A549 (cell line): ENCODE measurements around the gene POMT2. TPM values are rescaled to one million over a fixed set of nuclear protein-coding genes. Genes with fewer than 3 reads are reported as not detected.
"Not testable (repeated sequence)": the region's sequence is repeated elsewhere in the genome, so short reads cannot be mapped to it uniquely, and the experiment has no call there.

Source experiments
- ATAC-seq, 2 experiments: fragments of 200-7000 bp in 1 of 2; fragments of >200 bp in 1 of 2; cut with Nextera tagmentation in 1 of 2; cut with Tn5 transposase in 1 of 2; 3 replicates each; pipeline versions ENCODE4 v1.8.0 to v1.9.1; 2018 to 2020; ENCODE audit warnings: mild to moderate bottlenecking in 1 of 2, moderate library complexity in 1 of 2
- CTCF ChIA-PET: fragments of 300-600 bp; sonication (Branson Sonifier 250); formaldehyde crosslinking; extraction: SDS; loops from one replicate; lab custom pipeline; 2021; ENCODE audit warnings: antibody characterized with exemption, inconsistent platforms; lab: Yijun Ruan, JAX
- POLR2A ChIA-PET: fragments of 350-600 bp; formaldehyde crosslinking; extraction: SDS; loops from one replicate; lab custom pipeline; 2021; ENCODE audit warnings: antibody characterized with exemption, inconsistent platforms; lab: Yijun Ruan, JAX
- DNase-seq, 2 experiments: peaks; one replicate each; pipeline versions ENCODE4 v3.0.0 to v3.0.0-alpha.2; 2011 to 2016; ENCODE audit warnings: low read depth in 1 of 2, low spot score in 1 of 2
- FAIRE-seq: peaks from 2 replicates; lab custom pipeline; 2011; peaks lifted over from hg19 to GRCh38; lab: Jason Lieb, UNC
- H3K27ac ChIP-seq, 2 experiments: fragments of >200 bp; sonication (Bioruptor Twin); formaldehyde crosslinking; 3 replicates each; pipeline ENCODE4 v1.5.1; 2016 to 2017
- H3K4me1 ChIP-seq: fragments of >200 bp; sonication (Bioruptor Twin); formaldehyde crosslinking; 3 replicates; pipeline ENCODE4 v1.6.1; 2016
- H3K4me2 ChIP-seq: fragments of >200 bp; sonication (Bioruptor Twin); formaldehyde crosslinking; 3 replicates; pipeline ENCODE4 v1.6.1; 2016
- H3K4me3 ChIP-seq: fragments of >200 bp; sonication (Bioruptor Twin); formaldehyde crosslinking; 3 replicates; pipeline ENCODE4 v1.5.1; 2016
- H3K9me3 ChIP-seq: fragments of >200 bp; sonication (Bioruptor Twin); formaldehyde crosslinking; 3 replicates; pipeline ENCODE4 v1.6.1; 2016
- BHLHE40 ChIP-seq: IDR thresholded peaks from 2 replicates; pipeline ENCODE4 v1.6.1; 2012; ENCODE audit warnings: low read depth, low read length, inconsistent platforms
- CBX2 ChIP-seq: fragments of 200-600 bp; sonication (generic); IDR thresholded peaks from 2 replicates; pipeline ENCODE4 v1.6.1; 2016; ENCODE audit warnings: low read depth, mild to moderate bottlenecking, borderline replicate concordance
- CBX8 ChIP-seq: fragments of 200-600 bp; sonication (generic); IDR thresholded peaks from 2 replicates; pipeline ENCODE4 v1.6.1; 2016
- CHD4 ChIP-seq: fragments of 200-600 bp; sonication (generic); IDR thresholded peaks from 2 replicates; pipeline ENCODE4 v1.6.1; 2016; ENCODE audit warnings: antibody characterized with exemption, mild to moderate bottlenecking, borderline replicate concordance
- CTCF ChIP-seq: fragments of >200 bp; sonication (Bioruptor Twin); formaldehyde crosslinking; IDR thresholded peaks from 3 replicates; pipeline ENCODE4 v1.5.1; 2016
- EHMT2 ChIP-seq: fragments of 200-600 bp; sonication (generic); IDR thresholded peaks from 2 replicates; pipeline ENCODE4 v1.6.1; 2016; ENCODE audit warnings: antibody characterized with exemption, low read depth, mild to moderate bottlenecking, moderate library complexity
- ESRRA ChIP-seq: fragments of 150-350 bp; IDR thresholded peaks from 2 replicates; pipeline ENCODE4 v1.6.1; 2014; ENCODE audit warnings: mild to moderate bottlenecking, low read length, borderline replicate concordance
- FOSL2 ChIP-seq, 2 experiments: fragments of 450-650 bp in 1 of 2; fragments of >200 bp in 1 of 2; sonication (Bioruptor Twin) in 1 of 2; formaldehyde crosslinking; IDR thresholded peaks; 2 replicates each; pipeline versions ENCODE4 v1.5.0 to v1.6.1; 2016 to 2020; ENCODE audit warnings: mild to moderate bottlenecking in 1 of 2, moderate library complexity in 1 of 2
- FOXS1 ChIP-seq: fragments of 250-450 bp; sonication (Bioruptor Pico); IDR thresholded peaks from 2 replicates; pipeline ENCODE4 v1.5.0; 2020; ENCODE audit warnings: mild to moderate bottlenecking, moderate library complexity
- HDAC2 ChIP-seq: fragments of 200-600 bp; sonication (generic); IDR thresholded peaks from 2 replicates; pipeline ENCODE4 v1.6.1; 2016
- HES2 ChIP-seq: fragments of >200 bp; sonication (Bioruptor Twin); formaldehyde crosslinking; IDR thresholded peaks from 2 replicates; pipeline ENCODE4 v1.6.1; 2016
- HEYL ChIP-seq: fragments of 250-450 bp; sonication (Bioruptor Pico); IDR thresholded peaks from 2 replicates; pipeline ENCODE4 v1.8.0; 2021; ENCODE audit warnings: mild to moderate bottlenecking, moderate library complexity
- HMGXB4 ChIP-seq: fragments of 250-450 bp; sonication (Bioruptor Pico); IDR thresholded peaks from 2 replicates; pipeline ENCODE4 v1.5.0; 2021; ENCODE audit warnings: mild to moderate bottlenecking, moderate library complexity, borderline replicate concordance
- JUN ChIP-seq, 2 experiments: fragments of >200 bp; sonication (Bioruptor Twin); formaldehyde crosslinking; IDR thresholded peaks; 2 replicates in 1 of 2; 3 replicates in 1 of 2; pipeline ENCODE4 v1.6.1; 2016 to 2017
- KDM1A ChIP-seq: fragments of 200-600 bp; sonication (generic); IDR thresholded peaks from 2 replicates; pipeline ENCODE4 v1.6.1; 2016; ENCODE audit warnings: low read depth, mild to moderate bottlenecking
- KDM5A ChIP-seq: fragments of 200-600 bp; sonication (generic); IDR thresholded peaks from 2 replicates; pipeline ENCODE4 v1.6.1; 2016; ENCODE audit warnings: antibody characterized with exemption, mild to moderate bottlenecking
- MAX ChIP-seq: IDR thresholded peaks from 2 replicates; pipeline ENCODE4 v1.6.1; 2012
- MYC ChIP-seq: IDR thresholded peaks from 2 replicates; pipeline ENCODE4 v1.6.1; 2012; ENCODE audit warnings: mild to moderate bottlenecking, inconsistent platforms, low read length, improper control_type of control experiment, borderline replicate concordance
- NR3C1 ChIP-seq: fragments of >200 bp; sonication (Bioruptor Twin); formaldehyde crosslinking; IDR thresholded peaks from 3 replicates; pipeline ENCODE4 v1.6.1; 2017
- PHF8 ChIP-seq: fragments of 200-600 bp; sonication (generic); IDR thresholded peaks from 2 replicates; pipeline ENCODE4 v1.6.1; 2016; ENCODE audit warnings: low read depth, mild to moderate bottlenecking, antibody characterized with exemption, moderate library complexity, borderline replicate concordance
- RAD21 ChIP-seq, 2 experiments: fragments of >200 bp in 1 of 2; sonication (Bioruptor Twin) in 1 of 2; formaldehyde crosslinking in 1 of 2; IDR thresholded peaks in 1 of 2; conservative IDR thresholded peaks in 1 of 2; 2 replicates in 1 of 2; 3 replicates in 1 of 2; pipeline ENCODE4 v1.6.1; 2012 to 2018; ENCODE audit warnings: inconsistent platforms in 1 of 2
- SREBF2 ChIP-seq: fragments of 450-650 bp; IDR thresholded peaks from 2 replicates; pipeline ENCODE4 v1.6.1; 2014; ENCODE audit warnings: mild to moderate bottlenecking, moderate library complexity
- TFCP2L1 ChIP-seq: fragments of 250-450 bp; sonication (Bioruptor Pico); IDR thresholded peaks from 2 replicates; pipeline ENCODE4 v1.5.0; 2021; ENCODE audit warnings: mild to moderate bottlenecking
- TP53 ChIP-seq: fragments of 250-450 bp; sonication (Bioruptor Pico); IDR thresholded peaks from 2 replicates; pipeline ENCODE4 v1.5.0; 2021; ENCODE audit warnings: mild to moderate bottlenecking, moderate library complexity
- ZC3H11A ChIP-seq: fragments of 450-650 bp; IDR thresholded peaks from 2 replicates; pipeline ENCODE4 v1.6.1; 2014; ENCODE audit warnings: antibody characterized with exemption, mild to moderate bottlenecking
- ZFP36 ChIP-seq: fragments of 450-650 bp; IDR thresholded peaks from 2 replicates; pipeline ENCODE4 v1.6.1; 2014; ENCODE audit warnings: borderline replicate concordance; ENCODE audit not compliant: partially characterized antibody
- ZNF302 ChIP-seq: fragments of 250-450 bp; sonication (Bioruptor Pico); IDR thresholded peaks from 2 replicates; pipeline ENCODE4 v1.9.0; 2021; ENCODE audit warnings: inconsistent platforms, mild to moderate bottlenecking, moderate library complexity
- ZSCAN20 ChIP-seq: fragments of 250-450 bp; sonication (Bioruptor Pico); IDR thresholded peaks from 2 replicates; pipeline ENCODE4 v1.8.0; 2022; ENCODE audit warnings: mild to moderate bottlenecking, moderate library complexity
- WGBS: methylation state at CpG from one replicate; pipeline ENCODE4 v1.1.6; 2017; ENCODE audit errors: missing lambda C conversion rate; 5-methylcytosine and 5-hydroxymethylcytosine counted together
- polyA plus RNA-seq, 4 experiments: library from polyadenylated mRNA; depleted of rRNA in 3 of 4; stranded (reverse); fragments of >200 nt; fragmentation: RNase III in 1 of 4; extraction: RNeasy Plus Mini Kit Qiagen cat#74134 plus additional on column Dnase treatment in 1 of 4; gene quantifications; 2 replicates in 3 of 4; 3 replicates in 1 of 4; pipeline ENCODE4 v1.2.3, GENCODE V29; 2011 to 2017

POMT2 gene
- polyA plus RNA-seq, 2 of the 4 experiments (the other 2 are of a cell fraction), result 27.1 to 38.7 TPM

- no peak for ATAC-seq
- CTCF ChIA-PET, result interaction anchor here (0.7 to 10.0 kb wide), 10 partner anchors 9 to 446 kb away, joined by 3 to 116 read pairs (median 4); no protein-coding TSS in a partner anchor
- no peak for DNase-seq
- POLR2A ChIA-PET, result interaction anchor here (0.6 kb wide), 1 partner anchor 14 kb away, joined by 3 read pairs; no protein-coding TSS in a partner anchor
- WGBS, result 84% methylated on average over 5 of the region's 5 CpGs
- Histone ChIP-seq H3K4me3 (peak overlapping the region; percentile 99; the same call in 2 of the 3 replicates), H3K9me3 (no peaks in the 10 kb centered on the region), H3K4me1 (peaks cover 44% of the 10 kb centered on the region), H3K4me2 (peak overlapping the region; percentile 94), H3K27ac (peak overlapping the region in 1 of 2 experiments; percentile 99; a peak in 3 of 6 replicates)
- no peak for FAIRE-seq
- no peak for TF ChIP-seq ZSCAN20 (CRISPR knock-in tag)
- TF ChIP-seq TP53 (CRISPR knock-in tag), result no peak
- no peak for TF ChIP-seq MYC
- no peak for TF ChIP-seq ZC3H11A
- TF ChIP-seq ZFP36, result no peak
- TF ChIP-seq PHF8, result no peak
- TF ChIP-seq CBX2, result no peak
- TF ChIP-seq JUN (IDR thresholded peaks at IDR 0.05), result no peak
- TF ChIP-seq HES2, result no peak
- no peak for TF ChIP-seq EHMT2
- TF ChIP-seq ESRRA, result no peak
- TF ChIP-seq FOSL2 (IDR thresholded peaks at IDR 0.05), result no peak
- no peak for TF ChIP-seq FOSL2 (CRISPR knock-in tag; IDR thresholded peaks at IDR 0.05)
- no peak for TF ChIP-seq KDM1A
- TF ChIP-seq TFCP2L1 (CRISPR knock-in tag), result no peak
- no peak for TF ChIP-seq FOXS1
- no peak for TF ChIP-seq RAD21 (conservative IDR thresholded peaks at IDR 0.05 in 1 of 2, IDR thresholded peaks at IDR 0.05 in 1 of 2)
- no peak for TF ChIP-seq BHLHE40
Observed at GRCh38 chr14:77319422-77319821, 1.3 kb downstream of the POMT2 start.

- WGBS, result 95% methylated on average over 11 of the region's 11 CpGs
- CTCF ChIA-PET, result interaction anchor here (0.7 to 10.0 kb wide), 6 partner anchors 9 to 446 kb away, joined by 3 to 116 read pairs (median 4); no protein-coding TSS in a partner anchor
Observed at GRCh38 chr14:77318756-77319155, 1.9 kb downstream of the POMT2 start.

GRCh38 chr14:77318006-77318553 lies 2.6 kb downstream of the POMT2 start:
- DNase-seq (no peak), FAIRE-seq (no peak), ATAC-seq (no peak)
- ChIA-PET POLR2A (no interaction called here), CTCF (interaction anchor here (1.4 to 11.3 kb wide), 3 partner anchors 18 to 26 kb away, joined by 3 to 622 read pairs (median 116); no protein-coding TSS in a partner anchor)
- WGBS, result 87% methylated on average over 5 of the region's 5 CpGs
- Histone ChIP-seq H3K27ac (no peak overlapping the region), H3K9me3 (no peaks in the 10 kb centered on the region), H3K4me1 (peaks cover 57% of the 10 kb centered on the region), H3K4me2 (no peak overlapping the region), H3K4me3 (no peak overlapping the region)
- TF ChIP-seq CBX8, result no peak
- no peak for TF ChIP-seq ZSCAN20 (CRISPR knock-in tag)
- TF ChIP-seq HMGXB4, result no peak
- TF ChIP-seq FOSL2 (IDR thresholded peaks at IDR 0.05), result no peak
- no peak for TF ChIP-seq FOSL2 (CRISPR knock-in tag; IDR thresholded peaks at IDR 0.05)
- no peak for TF ChIP-seq MYC
- TF ChIP-seq HDAC2, result no peak
- TF ChIP-seq MAX, result no peak
- TF ChIP-seq ZC3H11A, result no peak
- TF ChIP-seq SREBF2, result no peak
- TF ChIP-seq NR3C1, result no peak
- TF ChIP-seq KDM5A, result no peak
- TF ChIP-seq CTCF, result no peak
- no peak for TF ChIP-seq HEYL
- no peak for TF ChIP-seq TFCP2L1 (CRISPR knock-in tag)
- TF ChIP-seq CBX2, result no peak
- TF ChIP-seq ZNF302 (CRISPR knock-in tag), result no peak
- TF ChIP-seq CHD4, result no peak
- no peak for TF ChIP-seq PHF8

More at GRCh38 chr14:77318756-77319155, 1.9 kb downstream of the POMT2 start:
- POLR2A ChIA-PET, result interaction anchor here (0.6 kb wide), 1 partner anchor 15 kb away, joined by 3 read pairs; no protein-coding TSS in a partner anchor
- ATAC-seq, H3K27ac ChIP-seq, FAIRE-seq, H3K9me3 ChIP-seq, H3K4me3 ChIP-seq, DNase-seq, H3K4me2 ChIP-seq: not testable (repeated sequence)
- peaks cover 50% of the 10 kb centered on the region for H3K4me1 ChIP-seq
